Left cardiac atrium (tissue), 4 donors: ENCODE data around the gene B4GALT6. TPM values are rescaled to one million over a fixed set of nuclear protein-coding genes. Genes with fewer than 3 reads are reported as not detected.
"Not testable (repeated sequence)": the region's sequence is repeated elsewhere in the genome, so short reads cannot be mapped to it uniquely, and the experiment has no call there.

ENCODE experiments used
- ATAC-seq, 2 donors: fragments of 200-7000 bp; cut with Tn5 transposase; one replicate each; pipeline ENCODE4 v1.9.1; 2020; ENCODE audit warnings: mild to moderate bottlenecking in 2 of 2, moderate library complexity in 2 of 2
- DNase-seq: peaks from one replicate; pipeline ENCODE4 v3.0.0-alpha.2; 2020
- intact Hi-C, 2 donors: fragments of 100-400 bp; cut with DNase I; formaldehyde crosslinking; loops; one replicate each; pipeline versions ENCODE4 v1.14.1 to v1.15.1; 2022 to 2023
- long read RNA-seq: library from polyadenylated mRNA; unstranded; transcript quantifications from one replicate; pipeline ENCODE4 v2.0.0, GENCODE V29; 2021
- total RNA-seq, 2 donors: library from RNA; stranded (reverse); fragmentation: NEBNext Ultra II Directional; extraction: Animal tissue kit (Norgen Biotek cat#: 25700); gene quantifications; one replicate each; pipeline ENCODE4 v1.2.1, GENCODE V29; 2021
- donor health status: DM: no; HTN: yes; CAD: no.
- donor health status: DM: no; HTN: yes; CAD: no; lungs with severe emphysema.
- donor health status: DM: yes; HTN: yes; CAD: no.
- donor health status: Dilated cardiomyopathy.

B4GALT6 gene
- 10 to 100 TPM in 1 of 2 donors, 1 to 10 TPM in 1; 7.9 to 12.0 TPM for total RNA-seq
- long read RNA-seq, partial matches to known transcripts = 0 of 1 reads
- long read RNA-seq, other reads (novel, unspliced or antisense) = 1 of 1 reads

DNA sequence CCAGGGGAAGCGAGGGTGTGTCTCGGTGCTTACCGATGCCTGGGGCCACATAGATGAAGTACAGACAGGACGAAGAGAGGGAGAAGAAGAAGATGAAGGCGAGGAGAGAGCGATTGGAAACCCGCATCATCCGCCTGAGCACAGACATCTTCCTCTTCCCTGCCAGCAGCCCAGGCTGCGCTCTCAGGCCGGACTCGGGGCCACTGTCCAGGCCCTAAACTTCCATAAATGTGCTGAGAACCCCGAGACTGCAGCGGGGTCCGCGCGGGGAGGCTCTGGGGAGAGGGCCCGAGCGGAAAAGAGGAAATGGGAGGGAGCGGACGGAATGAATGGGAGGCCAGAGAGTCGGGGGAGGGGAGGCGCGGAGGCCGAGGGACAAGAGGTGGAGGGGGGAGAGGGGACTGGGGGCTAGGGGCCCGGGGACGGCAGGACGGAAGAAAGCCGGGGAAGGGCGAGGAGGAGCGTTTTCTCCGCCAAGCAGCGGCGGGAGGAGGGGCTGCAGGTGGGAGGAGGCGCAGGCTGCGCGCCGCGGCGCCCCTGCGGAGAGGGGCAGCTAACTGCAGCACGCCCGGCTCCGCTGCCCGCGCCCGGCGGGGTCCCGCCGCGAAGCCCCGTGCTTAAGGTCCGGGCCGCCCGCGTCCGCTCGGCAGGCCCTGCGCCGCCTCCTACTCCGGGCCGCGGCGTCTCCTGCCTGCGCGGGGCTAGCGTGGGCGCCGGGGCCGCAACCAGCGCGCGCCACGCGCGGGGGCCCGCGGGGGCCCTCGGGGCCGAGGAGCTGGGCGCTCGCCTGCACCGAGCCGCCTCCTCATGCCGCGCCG is at the start of gene B4GALT6:
TSS of gene B4GALT6 (minus strand) at position 303 of the 818 bp plus-strand sequence. CDS start at position 148, 155 bp downstream.
- ATAC-seq (peak in 1 of 2 donors; percentile 44), DNase-seq (peak; percentile 31)
- intact Hi-C loops = no loop called here

DNA sequence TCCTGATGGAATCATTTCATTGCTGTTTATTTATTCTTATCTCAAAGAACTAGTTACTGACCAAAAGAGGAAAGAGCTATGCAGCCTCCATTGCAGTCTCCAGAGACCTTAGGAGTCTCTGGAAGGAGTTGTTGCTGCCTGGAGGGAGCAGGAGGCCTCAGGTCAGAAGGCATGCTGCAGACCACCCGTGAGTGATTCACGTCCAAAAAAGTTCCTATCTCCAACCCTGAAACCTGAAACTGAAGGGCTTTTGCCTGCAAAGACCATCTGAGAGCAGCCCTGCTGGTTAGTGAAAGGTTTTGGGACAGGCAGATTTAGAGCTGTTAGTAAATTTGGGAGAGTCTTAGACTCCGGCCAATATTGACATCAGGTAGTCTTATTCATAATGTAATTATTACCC is 47.2 kb upstream of the B4GALT6 start:
- intact Hi-C loops = no loop called here
- ATAC-seq (no peak), DNase-seq (no peak)

- not testable (repeated sequence) for ATAC-seq
- intact Hi-C loops = loop anchor here in 1 of 2 donors (10.0 kb wide), 1 partner anchor 174 kb away; no protein-coding TSS in a partner anchor
These were observed 44.8 kb upstream of the B4GALT6 start for GRCh38 chr18:31729196-31729595.

DNA sequence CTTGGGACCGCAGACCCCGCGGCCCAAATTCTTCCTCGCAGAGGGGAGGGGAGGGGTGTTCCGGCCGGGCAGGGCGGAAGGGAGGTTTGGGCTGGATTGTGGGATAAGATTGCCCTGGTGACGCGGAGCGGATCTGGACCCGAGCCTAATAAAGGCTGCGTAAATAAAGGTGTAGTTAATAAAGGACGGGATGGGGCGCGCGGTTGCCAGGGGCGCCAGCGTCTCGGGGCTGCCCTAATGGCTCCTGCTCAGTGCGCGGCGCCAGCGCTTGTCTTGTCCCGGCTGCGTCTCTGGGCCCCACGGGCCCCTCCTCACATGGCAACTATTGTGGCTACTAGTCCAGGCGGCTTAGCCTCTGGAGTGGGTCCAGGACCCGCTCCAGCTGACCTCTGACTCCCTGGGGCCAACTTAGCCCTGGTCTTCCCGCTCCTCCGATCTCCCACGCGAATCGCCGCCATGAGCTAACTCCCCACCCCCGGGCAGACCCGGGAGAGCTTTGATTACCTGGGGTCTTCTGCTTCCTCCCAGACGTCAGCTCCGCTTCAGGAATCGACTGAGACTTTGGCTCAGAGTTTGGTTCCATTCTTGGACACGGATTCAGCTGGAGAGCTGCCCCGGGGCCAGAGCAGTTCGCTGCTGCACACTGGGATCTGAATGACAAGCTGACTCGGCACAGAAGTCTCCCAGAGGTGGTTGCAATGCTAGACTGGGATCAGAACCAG is 39.8 kb upstream of the B4GALT6 start:
- DNase-seq (peak; percentile 48), ATAC-seq (peak; percentile 78 to 84)
- intact Hi-C loops = loop anchor here (2.0 to 10.0 kb wide), 2 partner anchors 167 to 169 kb away; no protein-coding TSS in a partner anchor

More at GRCh38 chr18:31729196-31729595, 44.8 kb upstream of the B4GALT6 start:
- DNase-seq = not testable (repeated sequence)

DNA sequence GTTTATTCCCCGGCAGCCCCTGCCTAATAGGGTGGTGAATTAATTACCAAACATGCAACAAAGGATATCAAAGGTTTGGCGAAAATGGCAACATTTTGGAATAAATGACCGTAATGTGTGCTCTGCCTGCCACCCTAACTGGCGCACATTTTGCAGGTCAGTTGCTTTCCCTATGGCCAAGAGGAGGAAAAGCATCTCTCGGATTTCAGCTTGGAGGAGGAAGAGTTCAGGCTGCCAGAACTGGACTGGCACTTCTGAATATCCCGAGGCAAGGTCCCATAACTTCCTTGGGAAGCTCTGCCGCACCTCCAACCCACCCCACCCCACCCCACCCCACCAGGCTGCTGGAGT is 39.2 kb upstream of the B4GALT6 start:
- ATAC-seq = peak in 1 of 2 donors; percentile 6
- no peak for DNase-seq
- intact Hi-C loops = loop anchor here (2.0 to 10.0 kb wide), 2 partner anchors 167 to 169 kb away; no protein-coding TSS in a partner anchor

- DNase-seq (peak; percentile 79), ATAC-seq (peak; percentile 79 to 89)
- intact Hi-C loops = loop anchor here (2.0 to 10.0 kb wide), 2 partner anchors 166 to 168 kb away; no protein-coding TSS in a partner anchor
These were observed 38.1 kb upstream of the B4GALT6 start for GRCh38 chr18:31722369-31722957.

GRCh38 chr18:31721601-31722000 is 37.2 kb upstream of the B4GALT6 start:
- no peak for ATAC-seq
- intact Hi-C loops = loop anchor here in 1 of 2 donors (10.0 kb wide), 1 partner anchor 167 kb away; no protein-coding TSS in a partner anchor
- DNase-seq = no peak

DNA sequence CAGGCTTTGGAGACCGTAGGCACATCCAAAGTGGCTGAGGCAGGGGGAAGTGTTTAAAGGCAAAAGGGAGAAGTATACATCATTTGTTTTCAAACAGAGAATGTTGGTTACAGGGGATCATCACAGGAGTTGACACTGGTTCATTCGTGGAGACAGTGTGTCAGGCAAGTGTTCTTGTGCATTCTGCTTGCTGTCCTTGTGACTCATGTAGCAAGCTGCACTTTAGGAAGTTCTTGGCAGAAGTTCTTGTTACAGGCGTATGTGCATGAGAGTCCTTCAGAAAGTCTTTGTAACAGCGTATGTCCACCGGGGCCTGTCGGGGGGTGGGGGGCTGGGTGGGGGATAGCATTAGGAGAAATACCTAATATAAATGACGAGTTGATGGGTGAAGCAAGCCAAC is 36.5 kb upstream of the B4GALT6 start:
- ATAC-seq (peak in 1 of 2 donors; percentile 47), DNase-seq (no peak)
- intact Hi-C loops = loop anchor here in 1 of 2 donors (10.0 kb wide), 1 partner anchor 166 kb away; no protein-coding TSS in a partner anchor

DNA sequence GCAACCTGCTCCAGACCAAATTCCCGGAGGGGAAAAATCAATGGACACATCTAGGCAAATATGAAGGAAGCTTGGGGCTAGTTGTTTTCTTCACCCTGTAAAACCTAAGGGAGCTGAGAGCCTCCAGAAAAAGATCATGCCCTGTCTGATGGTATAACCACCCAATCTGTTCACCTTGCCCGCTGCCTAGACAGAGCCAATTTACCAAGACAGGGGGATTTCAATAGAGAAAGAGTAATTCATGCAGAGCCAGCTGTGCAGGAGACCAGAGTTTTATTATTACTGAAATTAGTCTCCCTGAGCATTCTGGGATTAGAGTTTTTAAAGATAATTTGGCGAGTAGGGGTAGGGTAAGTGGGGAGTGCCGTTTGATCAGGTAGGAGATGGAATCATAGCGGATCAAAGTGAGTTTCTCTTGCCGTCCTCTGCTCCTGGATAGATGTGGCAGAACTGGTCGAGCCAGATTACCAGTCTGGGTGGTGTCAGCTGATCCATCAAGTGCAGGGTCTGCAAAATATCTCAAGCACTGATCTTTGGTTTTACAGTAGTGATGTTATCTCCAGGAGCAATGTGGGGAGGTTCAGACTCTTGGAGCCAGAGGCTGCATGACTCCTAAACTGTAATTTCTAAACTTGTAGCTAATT is 35.1 kb upstream of the B4GALT6 start:
- ATAC-seq (no peak), DNase-seq (no peak)
- intact Hi-C loops = loop anchor here in 1 of 2 donors (10.0 kb wide), 1 partner anchor 165 kb away; no protein-coding TSS in a partner anchor

DNA sequence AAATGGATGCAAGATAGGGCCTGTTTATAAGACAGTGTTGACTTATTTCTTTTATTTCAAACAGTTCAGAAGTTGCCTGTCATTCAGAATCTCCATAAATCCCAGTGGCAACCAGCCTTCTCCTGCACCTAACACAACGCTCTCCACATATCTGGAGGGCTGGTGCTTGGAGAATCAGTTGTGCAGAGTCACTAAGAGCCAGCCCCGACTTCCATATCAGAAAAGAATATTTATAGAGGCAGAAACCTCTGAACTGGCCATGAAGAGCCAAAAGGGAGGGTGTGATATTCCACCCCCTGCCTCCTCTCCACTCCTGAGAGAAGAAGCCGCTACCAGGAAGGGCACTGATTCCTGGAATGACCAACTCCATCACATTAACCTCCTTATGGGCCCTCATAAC is 34.0 kb upstream of the B4GALT6 start:
- no peak for ATAC-seq
- intact Hi-C loops = no loop called here
- no peak for DNase-seq

DNA sequence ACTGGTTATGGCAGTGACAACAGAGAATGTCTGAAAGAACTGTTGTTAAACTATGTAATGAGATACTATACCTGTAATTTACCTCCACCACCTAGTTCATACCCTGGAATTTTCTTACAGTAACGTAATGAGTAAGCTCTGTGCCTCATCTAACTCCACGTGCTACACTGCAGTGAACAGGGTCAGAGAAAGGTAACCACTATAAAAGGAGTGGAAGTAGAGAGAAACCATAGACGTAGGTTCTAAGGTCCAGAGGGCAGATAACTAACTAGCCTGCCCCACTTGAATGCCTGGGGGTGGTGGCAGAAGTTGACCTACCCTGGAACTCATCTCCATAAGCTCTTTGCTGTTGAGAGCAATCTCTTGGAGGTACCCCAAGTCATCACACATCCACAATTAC is 32.0 kb upstream of the B4GALT6 start:
- ATAC-seq (no peak), DNase-seq (no peak)
- intact Hi-C loops = no loop called here

GRCh38 chr18:31711365-31712172 is 27.2 kb upstream of the B4GALT6 start:
- intact Hi-C loops = no loop called here
- no peak for ATAC-seq
- DNase-seq = no peak

GRCh38 chr18:31710826-31711225 is 26.4 kb upstream of the B4GALT6 start:
- intact Hi-C loops = no loop called here
- no peak for DNase-seq
- ATAC-seq = no peak

DNA sequence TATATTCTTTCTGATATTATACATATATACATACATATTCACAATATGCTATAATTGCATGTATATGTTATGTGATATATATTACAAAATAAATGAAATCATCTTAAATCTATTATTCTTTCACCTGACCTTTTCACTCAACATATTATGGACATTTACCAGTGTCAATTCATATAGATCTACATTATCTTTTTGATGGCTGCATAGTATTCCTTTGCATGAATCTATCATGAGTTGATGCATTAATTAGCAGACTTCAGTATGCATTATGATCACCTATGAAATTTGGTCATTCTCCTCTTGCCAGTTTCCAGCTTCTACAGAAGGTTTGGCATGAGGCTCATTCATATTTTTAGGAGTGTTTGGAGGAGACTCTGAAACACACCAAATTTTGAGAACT is 23.4 kb upstream of the B4GALT6 start:
- ATAC-seq (no peak), DNase-seq (no peak)
- intact Hi-C loops = no loop called here

DNA sequence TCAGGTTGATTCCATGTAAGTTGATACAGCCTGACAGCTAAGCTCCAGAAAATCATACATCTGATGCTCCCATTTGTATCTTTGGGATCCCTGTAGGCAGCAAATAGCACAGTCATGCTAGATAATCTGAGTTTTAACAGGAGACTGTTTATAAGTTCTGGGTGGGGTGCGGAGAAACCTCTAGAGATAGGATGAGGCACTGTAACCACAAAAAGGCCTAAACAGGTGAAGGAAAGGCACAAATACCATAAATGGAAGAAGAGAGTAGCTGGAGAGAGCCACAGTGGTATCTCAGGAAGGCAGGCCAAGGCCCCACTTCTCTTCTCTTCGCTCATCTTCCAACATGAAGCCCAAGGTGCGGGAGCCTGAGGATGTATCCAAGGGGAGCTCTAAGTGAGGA is 18.1 kb upstream of the B4GALT6 start:
- intact Hi-C loops = no loop called here
- no peak for ATAC-seq
- no peak for DNase-seq

DNA sequence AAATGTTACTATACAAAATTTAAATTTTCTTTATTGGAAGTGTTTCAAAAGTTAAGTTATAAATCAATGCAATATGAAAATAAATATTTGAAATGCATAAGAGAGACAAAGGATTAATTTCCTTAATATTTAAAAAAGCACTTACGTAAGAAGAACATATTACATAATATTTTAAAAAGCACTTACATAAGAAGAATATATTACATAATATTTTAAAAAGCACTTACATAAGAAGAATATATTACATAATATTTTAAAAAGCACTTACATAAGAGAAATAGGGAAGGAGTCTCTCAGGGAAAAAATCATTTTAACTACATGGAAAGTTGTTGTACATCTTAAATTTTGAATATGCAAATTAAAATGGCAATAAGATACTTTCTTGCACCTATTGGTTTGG is 17.4 kb upstream of the B4GALT6 start:
- DNase-seq (no peak), ATAC-seq (no peak)
- intact Hi-C loops = no loop called here

GRCh38 chr18:31700990-31701389 is 16.6 kb upstream of the B4GALT6 start:
- intact Hi-C loops = no loop called here
- ATAC-seq = no peak
- no peak for DNase-seq
